Globus pallidus (tissue), 1 donor: ENCODE results near the gene GFRA1.

Source experiments
- DNase-seq: peaks from one replicate; pipeline ENCODE4 v3.0.0-alpha.2; 2015; ENCODE audit warnings: low spot score

GFRA1 gene

DNA sequence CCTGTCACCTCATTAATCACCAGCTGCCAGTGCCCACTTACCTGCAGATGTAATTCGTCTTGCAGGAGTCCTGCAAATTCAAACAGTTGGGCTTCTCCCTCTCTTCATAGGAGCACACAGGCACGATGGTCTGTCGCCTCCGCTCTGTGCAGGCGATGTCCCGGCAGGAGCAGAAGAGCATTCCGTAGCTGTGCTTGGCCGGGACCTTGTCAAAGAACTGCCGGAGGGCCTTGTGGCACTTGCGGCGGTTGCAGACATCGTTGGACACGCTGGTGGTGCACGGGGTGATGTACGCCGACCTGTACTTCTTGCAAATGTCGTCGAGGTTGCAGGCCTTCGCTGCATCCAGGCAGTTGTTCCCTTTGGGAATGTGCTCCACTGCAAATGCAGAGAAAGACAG lies 147.8 kb downstream of the GFRA1 start:
- DNase-seq, result no peak

DNA sequence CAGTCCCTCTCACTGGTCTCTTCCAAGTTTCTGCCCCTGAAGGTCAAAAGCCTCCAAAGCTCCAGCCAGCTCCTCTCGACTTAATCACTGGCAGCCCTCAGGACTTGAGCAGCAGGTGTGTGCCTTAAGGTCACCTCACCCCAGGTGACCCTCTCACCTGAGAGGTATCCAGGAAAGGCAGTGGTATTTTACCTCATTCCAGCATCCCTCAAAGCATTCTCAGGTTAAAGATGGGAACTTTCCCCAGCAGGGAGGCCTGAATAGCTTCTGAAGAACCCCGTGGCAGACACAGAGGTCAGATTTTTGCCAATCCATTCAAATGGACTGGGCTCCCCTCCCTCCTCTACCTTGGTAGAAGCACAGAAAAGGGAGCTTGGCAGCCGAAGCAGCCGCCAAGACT lies 148.2 kb downstream of the GFRA1 start:
- no peak for DNase-seq

DNA sequence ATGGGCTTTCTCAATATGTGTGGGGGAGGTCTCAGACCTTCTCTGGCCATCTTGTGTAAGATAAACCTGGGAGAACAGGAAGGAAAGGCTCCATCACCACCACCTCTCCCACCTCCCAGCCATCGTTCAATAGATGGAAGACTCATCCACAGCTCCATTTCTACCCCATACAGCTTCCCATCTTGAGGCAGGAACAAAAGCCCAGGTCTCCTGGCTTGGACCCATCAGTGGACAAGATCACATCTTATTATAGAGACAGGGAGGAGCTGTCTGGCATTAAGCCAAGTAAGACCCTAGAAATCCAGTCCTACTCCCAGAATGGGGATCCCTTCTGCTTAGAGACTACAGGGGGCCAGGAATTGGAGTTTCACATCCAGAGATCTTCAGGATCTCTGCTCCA lies 150.3 kb downstream of the GFRA1 start:
- no peak for DNase-seq

DNA sequence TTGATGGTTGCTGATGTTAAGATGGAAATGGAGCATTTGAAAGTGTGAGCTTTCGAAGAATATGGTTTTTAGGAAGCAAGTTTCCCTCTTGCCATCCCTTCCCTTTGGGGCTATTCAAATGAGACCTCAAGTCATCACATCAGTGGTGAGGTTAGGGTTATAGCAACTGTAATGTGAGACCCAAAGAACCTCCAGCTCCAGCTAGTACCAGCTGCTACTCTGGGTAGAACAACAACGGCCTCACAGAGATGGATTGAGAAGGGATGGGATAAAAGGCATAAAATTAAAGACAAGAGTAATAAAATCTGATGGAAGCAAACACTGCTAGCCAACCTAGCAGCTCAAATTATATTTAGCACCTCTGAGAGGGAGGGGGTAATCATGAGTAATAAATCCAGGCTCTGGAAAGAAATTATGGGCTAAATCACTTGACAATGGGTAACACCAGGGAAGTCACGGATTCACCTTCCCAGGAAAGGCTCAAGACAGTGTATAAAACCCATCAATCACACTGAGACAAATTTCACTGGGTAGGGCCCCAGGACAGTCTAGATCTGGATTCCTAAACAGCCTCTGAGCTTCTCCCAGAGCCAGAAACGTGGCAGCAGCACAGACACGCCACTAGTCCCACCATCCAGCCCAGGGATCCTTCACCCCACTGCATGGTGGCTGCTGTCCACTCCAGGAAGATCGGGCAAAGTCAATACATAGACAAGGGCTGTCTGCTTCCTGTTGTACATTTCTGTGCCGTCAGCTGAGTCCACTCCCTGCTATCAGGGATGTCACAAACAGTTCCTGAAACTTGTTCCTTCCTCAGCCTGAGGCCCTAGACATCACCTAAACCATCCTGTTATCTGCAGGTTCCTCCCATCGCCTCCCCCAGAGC lies 151.1 kb downstream of the GFRA1 start:
- DNase-seq, result no peak

DNA sequence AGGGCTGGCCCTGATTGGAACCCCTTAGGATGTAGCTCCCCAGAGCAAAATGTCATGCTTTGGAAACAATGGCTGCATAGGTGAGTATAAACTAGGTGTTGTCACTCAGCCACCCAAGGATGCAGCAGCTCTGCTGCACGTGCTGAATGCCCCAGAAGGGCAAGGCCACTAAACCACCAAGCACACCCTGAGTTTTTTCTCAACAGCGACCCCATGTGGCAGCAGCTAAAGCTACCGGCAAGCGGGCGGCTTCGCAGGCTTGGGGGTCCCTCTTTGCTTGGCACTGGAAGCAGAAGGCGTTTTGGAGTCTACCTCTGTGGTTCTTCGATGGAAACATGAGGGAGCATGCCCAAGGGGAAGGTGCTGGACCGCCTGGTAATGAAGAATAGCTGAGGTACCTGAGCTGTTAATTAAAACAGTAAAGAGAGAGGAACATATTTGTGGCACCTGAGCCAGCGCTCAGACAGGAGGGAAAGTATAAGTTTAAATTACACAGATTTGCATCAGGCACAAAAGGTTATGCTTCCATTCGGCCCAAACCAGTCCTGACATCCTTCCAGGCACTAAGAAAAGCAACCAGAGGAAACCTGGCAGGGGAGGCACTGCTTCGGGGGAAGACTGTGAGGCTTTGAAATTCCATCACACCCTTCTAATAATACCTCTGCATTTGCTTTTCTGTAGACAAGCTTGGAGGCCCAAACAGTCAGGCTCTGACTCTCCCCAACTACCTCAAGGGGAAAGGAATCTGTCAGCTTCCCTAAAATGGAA lies 152.1 kb downstream of the GFRA1 start:
- DNase-seq, result no peak

DNA sequence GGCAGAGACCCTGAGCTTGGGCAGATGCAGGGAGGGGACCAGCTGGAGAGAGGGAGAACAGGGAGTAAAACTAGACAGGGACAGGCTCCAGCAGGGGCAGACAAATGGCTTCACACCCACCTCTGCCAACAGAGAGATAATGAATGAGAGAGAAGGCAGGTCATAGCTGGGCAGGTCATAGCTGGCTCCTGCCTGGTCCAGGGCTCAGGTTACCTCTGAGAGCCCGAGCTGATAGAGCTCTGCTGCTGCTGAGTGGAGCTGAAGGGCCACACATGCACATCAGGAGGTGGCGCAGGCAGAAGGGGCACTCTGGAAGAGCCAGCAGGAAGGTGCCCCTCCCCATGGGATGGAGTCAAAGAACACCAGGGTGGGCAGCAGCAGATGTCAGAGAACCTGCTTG lies 154.2 kb downstream of the GFRA1 start:
- DNase-seq, result no peak

DNA sequence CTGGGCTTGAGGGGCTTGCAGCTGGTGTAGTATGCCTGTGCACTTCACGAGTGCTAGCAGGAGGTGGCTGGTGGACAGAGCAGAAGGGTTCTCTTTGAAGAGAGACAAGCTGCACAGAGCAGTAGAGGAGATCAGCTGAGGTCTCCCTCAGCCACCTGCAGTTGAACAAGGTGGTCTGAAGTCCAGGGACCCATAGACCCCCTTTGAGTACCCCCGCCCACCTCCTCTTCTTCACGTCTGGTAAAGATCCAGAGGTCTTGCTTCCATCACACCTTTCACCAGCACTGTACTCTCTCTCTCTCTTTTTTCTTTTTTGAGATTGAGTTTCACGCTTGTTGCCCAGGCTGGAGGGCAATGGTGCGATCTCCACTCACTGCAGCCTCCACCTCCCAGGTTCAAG lies 157.2 kb downstream of the GFRA1 start:
- DNase-seq, result no peak

DNA sequence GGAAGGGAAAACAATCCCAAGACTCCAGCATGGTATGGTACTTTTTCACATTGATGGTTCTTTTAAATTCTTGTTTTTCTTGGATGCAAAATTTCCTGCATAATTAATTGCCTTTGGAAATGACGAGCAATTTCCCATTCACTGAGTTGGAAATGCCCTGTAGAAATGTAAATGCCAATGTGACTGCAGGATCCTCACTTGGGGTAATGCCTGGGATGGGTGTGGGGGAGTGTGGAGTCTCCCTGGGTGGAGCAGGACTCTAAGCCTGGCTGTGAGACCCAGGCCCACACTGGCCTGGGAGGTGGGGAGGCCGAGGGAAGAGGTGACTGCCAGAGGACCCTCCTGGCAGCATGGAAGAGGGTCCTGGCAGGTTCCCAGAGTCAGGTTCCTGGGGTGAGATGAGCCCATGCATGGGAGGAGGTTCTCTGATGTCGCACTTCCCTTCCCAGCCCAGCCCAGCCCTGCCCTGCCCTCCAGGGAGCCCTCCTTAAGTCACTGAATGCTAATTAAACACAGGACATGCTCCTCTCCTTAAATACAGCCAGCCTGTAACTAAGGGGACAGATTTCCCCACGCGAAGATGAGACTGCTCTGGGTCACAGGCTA lies 157.9 kb downstream of the GFRA1 start:
- no peak for DNase-seq

DNA sequence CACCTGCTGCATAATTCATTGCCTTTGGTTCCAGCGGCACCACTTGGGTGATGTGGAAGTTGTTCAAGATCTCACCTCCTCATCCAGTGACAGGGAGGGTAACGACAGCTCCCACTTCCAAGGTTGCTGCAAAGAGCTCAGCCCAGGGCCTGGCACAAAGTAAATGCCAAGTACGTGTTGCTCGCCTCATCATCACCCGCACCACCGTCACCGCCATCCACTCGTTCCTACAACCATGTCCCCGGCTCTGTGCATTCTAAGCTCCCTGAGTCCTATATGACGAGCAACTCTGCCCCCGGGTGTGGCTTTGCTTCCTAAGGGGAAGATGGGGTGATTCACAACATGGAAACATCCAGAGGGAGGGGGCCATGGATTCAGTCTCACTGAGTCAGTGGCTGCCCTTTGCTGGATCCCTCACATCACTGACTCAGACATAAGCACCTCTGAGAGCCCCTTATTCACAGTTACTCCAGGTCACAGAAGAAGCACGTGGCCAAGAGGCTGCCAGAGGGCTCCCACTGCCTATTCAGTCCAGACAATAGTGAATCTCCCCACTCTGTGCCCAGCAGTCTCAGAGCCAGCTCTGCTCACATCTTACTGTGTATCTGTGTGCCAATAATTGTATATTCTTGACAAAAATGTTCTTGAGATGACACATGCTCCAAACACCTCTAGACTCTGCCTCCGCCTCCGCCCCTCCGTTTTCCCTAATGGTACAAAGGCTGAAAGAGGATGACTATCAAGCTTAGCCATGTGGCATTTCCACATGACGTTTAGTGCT lies 159.1 kb downstream of the GFRA1 start:
- no peak for DNase-seq

DNA sequence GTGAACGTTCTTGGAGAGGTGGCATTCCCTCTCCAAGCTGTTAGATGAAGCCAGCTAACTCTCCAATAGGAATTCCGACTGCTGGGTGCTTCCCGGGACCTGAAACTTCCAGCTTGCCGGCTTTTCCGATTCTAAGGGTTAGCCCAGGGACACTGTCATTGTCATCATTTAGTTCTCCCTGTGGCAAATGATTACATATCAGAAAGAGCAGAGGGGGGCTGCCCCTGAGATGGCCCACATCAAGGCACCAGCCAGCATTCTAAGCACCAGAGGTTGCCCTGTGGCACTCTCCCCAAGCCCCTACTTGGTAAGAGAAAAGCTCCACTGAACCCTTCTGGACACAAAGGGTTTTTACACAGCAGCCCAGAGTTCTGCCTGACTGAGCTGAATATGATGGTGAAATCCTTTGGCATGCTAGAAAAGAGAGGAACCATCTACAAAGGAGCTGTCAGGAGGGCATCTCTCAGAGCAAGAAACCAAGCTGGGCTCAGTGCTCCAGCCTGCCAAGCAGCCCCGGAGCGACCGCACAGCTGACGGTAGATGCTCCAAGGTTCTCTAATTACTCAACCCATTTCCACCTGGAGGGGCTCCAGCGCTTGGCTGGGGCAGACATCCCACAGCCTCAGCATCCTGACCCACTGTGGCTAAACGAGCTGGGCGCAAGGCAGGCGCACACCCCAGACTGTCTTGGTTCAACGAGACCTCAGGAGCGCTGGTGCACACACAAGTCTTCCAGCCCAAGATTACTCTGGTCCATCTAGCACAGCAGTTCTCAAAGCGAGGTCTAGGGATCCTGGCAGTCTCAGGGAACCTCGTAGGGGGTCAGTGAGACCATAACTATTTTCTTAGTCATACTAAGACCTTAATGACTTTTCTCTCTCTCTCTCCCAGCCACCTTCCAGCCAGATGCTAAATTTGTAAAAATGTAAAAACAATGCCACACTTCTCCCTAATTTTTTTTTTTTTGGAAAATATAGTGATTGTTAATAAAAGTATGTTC lies 160.5 kb downstream of the GFRA1 start:
- DNase-seq, result no peak

DNA sequence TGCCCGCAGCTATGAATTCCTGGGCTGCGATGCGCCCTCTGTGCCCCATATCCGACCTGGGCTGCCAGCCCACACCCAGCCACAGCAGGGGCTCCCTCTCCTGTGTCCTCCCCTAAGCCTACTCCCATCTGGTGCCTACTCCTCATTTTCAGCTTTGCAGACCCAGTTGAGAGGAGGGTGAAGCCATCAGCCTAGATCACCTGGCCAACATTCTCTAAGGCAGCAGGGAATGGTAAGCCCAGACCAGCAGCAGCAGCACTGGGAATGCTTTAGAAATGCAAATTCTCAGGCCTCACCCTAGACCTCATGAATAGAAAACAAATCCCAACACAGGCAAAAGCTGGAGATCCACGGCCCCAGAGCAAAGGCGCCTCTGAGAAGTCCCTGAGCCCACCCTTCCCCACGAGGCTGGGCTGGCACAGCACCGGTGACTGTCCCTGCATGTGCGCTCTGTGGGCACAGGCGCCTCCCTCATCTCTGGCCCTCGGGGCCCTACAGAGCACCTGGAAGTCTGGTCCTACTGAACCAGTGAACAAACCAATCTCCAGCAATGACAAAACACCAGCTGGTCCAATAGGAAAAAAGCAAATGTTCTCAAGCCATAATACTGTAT lies 161.4 kb downstream of the GFRA1 start:
- no peak for DNase-seq

DNA sequence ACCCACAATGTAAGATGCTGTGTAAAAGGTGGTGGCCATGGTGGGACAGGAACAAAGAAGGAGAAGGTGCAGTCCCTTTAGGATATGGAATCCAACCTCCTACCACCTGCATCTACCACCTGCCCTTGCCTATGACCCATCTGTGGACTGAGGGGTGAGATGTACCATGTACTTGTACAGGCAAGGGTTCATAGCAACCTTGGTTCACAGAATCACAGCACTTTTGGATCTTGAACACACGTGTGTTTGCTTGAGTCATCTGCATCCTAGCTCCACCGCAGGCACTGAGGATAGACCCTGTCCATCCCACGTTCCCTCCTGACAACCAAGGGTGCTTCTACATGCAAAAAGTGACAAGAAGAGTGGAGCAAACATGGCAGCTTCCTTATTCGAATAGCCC lies 162.3 kb downstream of the GFRA1 start:
- no peak for DNase-seq

DNA sequence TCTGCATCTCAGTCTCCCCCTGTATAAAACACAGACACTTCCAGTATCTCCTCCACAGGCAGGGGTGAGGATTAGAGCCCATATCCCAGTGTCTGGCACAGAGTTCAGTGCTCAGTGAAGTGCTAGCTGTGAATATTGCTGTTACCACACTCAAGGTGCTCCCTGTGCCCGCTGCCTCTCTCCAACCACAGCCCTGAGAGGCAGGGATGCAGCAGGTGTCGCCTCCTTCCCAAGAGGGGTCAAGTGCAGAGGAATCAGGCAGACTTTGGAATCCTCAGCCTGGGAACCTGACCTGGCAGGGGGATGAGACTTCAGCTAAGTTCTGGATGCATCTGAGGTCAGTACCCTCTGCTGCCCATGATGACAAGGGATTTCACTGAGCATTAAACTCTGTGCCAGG lies 163.1 kb downstream of the GFRA1 start:
- no peak for DNase-seq

DNA sequence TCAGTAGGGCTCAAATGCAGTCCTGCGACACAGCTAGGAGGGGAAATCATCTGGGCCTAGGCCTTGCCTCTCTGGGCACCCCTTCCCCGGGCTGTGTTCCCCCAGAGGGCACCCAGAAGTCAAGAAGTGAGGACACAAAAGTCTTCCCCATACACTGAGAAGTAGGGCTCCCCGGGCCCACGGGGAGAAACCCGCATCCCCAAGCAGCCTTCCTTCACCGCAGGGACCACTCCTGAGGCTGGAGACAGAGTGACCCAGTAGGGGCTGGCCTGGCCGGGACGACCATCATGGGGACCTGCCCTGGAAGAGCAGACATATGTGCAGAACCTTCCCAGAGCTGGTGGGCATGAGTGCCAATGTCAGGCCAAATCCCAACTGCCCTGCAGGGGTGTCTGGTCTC lies 163.5 kb downstream of the GFRA1 start:
- DNase-seq, result no peak

DNA sequence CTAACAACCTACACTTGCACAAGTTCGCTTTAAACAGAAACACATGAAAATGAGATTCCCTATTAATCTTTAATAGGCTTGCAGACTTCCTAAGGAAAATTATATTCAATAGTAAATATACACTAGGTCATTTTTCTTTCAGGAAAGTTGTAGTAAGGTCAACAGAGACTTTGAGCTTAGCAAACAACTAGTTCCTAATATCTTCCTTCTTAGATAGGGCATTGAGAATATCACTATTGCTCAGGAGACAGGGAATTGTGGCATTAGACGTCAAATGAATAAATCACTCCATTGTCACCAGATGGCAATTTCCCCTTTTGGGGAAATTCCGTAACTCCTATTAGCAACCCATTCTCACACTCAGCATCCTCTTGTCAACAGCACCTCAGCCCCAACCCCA lies 164.9 kb downstream of the GFRA1 start:
- DNase-seq, result no peak

DNA sequence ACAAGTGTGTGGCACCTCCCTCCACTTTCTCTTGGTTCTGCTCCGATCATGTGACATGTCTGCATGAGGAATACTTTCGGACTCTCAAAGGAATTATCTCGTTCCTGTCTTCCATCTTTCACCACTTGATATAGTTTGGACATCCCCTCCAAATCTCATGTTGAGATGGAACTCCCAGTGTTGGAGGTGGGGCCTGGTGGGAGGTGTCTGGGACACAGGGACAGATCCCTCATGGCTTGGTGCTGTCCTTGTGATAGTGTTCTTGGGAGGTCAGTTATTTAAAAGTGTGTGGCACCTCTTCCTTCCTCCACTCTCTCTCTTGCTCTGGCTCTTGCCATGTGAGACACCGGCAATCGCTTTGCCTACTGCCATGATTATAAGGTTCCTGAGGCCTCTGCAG lies 166.4 kb downstream of the GFRA1 start:
- no peak for DNase-seq

DNA sequence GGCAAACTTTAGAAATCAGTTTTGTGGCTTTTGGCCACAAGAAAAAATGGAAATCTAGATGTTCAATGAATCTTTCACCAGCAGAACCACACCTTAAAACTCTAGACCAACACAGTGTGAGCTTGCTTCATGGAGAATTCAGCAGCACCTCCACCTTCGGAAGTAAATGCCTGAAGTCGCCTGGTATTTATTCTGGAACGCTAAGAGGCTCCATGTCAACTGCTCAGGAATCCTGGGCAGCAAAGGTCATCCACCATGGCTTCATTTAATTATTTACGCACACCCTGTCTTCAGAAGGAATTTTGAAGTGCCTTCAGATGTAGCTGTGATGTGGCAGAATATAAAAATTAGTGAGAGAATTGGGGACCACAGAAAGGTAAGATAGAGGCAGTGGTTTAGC lies 167.7 kb downstream of the GFRA1 start:
- no peak for DNase-seq

DNA sequence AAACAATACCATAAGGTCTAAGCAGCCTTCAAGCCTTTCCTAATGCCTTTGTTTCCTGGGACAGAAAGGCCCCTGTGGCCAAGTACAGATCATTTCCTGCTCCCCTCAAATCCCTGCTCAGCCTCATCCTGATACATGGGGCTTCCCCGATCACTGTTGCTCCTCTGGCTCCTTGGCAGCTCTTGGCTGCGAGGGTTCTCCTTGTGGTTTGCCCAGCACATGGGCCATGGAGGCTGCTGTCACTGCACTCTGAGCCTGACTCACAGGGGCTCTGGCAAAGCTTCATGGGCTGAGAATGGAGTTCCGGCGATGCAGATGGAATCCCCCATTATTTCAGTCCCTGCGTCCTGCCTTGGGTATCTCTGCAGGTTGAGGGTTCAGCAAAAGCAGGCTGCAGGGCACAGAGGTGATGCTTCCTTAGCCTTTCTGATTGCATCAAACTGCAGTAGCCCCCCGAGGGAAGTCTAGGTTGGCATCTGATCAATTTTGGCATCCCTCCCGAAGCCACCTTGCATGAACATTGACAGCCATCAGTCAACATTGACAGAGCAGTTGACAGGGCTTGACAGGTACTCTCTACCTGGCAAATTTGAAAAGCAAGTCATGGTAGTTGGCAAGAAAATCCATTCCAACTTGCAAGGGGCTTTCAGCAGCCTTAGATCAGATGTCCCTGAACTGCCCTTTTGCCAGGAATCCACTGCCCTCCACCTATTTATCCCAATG lies 168.6 kb downstream of the GFRA1 start:
- no peak for DNase-seq

DNA sequence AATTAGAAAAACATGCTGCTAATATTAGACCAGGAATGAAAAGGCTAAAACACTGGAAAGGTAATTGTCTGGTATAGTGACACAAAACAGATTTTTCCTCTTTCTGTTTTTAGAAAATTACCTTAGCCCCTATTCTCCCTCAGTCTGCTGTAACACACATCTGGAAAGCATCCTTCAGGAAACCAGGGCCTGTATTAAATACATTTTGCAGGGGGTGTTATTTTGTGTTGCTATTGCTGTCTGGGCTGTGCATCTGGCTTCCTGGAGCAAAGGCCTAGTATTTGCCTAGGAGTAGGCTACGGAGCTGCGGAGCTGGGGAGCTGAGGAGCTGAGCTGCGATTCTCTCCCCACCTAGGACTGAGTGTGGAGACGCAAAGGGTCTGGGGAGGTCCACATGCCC lies 169.3 kb downstream of the GFRA1 start:
- DNase-seq, result no peak
